GM19395 (cell line): Measurements from ENCODE around the gene PACS1.
"Not testable (repeated sequence)": the region's sequence is repeated elsewhere in the genome, so short reads cannot be mapped to it uniquely, and the experiment has no call there.

Experiments used
- ATAC-seq: cut with Tn5 transposase; IDR thresholded peaks from one replicate; pipeline ENCODE4 v1.9.1; 2021; ENCODE audit warnings: mild to moderate bottlenecking, moderate library complexity; ENCODE audit not compliant: unreplicated experiment

The PACS1 gene

DNA sequence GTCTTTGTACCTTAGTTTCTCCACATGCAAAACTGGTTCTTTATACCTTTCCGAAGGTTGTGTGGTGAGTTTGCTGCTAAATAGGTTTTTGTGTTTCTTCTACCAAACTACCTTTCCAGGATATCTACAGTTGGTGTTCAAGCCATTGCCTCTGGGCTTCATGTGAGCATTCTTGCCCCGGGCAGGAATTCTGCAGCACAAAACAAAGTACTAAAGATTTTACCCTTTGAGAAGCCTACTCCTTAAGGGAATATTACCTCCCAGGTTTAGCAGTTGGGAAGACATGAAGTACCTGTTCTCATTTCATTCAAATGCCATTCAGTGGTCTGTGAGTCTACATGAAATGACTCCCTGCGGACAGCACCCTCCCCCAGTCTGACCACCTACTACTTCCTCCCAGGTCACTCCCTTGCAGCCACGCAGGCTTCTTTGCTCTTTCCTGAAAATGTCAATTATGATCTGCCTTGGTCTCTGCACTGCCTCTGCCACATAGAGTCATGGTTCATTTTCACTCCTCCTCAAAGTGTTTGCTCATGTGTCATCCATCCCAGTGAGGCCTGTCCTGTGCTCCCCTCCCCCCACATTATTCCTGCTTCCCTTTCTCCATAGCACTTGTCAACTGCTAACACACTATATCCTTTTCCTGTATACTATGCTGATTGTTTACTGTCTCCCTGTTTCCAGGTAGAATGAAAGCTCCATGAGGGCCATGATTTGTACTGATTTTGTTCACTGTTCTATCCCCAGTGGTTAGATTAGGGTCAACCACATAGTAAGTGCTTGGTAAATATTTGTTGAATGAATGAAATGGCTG lies 36.9 kb downstream of the PACS1 start:
- ATAC-seq = no peak

DNA sequence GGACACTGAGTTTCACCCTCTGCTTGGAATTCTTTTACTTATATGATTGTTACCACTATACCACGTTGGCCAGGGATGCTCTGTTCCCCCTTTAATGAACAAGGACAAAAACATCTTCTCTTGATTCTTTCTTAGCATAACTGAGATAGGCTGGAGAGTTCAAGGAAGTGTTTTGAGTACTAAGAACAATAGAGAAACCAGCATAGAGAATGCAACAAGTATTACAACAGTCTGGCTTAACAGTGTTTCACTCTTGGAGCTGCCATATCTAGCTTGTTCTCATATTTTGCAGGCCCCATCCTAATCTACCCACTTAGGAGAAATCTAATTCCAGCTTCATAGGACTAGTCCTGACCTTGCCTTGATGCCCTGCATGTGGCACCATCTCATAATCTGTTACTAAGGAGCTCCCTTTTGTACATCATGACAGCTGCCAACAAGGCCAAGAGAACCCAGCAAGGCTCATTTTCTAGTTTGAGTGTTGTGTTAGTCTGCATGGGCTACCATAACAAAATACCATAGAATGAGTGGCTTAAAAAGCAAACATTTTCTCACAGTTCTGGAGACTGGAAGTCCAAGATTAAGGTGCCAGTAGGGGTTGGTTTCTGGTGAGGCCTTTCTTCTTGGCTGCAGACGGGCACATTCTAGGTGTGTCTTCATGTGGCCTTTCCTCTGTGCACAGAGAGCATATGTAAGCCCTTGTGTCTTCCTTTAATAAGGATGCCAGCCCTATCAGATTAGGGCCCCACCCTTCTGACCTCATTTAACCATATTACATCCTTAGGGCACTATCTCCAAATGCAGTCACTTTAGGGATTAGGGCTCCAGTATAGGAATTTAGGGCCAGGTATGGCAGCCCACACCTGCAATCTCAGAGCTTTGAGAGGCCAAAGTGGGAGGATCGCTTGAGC lies 37.8 kb downstream of the PACS1 start:
- no peak for ATAC-seq

DNA sequence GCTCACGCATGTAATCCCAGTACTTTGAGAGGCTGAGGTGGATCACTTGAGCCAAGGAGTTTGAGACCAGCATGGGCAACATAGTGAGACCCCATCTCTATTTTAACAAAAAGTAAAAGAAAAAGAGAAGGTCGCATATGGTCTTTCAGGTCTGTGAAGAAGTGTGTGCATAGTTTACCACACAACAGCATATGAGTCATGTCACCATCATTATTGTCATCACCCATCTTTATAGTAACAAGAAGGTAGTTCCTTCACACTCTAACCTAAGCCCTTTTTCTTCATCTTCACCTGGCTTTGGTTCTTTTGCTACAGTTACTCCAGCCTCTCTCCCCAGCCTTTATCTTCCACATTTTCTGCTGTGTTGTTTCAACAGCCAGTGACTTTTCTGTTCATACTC lies 39.2 kb downstream of the PACS1 start:
- ATAC-seq = no peak

DNA sequence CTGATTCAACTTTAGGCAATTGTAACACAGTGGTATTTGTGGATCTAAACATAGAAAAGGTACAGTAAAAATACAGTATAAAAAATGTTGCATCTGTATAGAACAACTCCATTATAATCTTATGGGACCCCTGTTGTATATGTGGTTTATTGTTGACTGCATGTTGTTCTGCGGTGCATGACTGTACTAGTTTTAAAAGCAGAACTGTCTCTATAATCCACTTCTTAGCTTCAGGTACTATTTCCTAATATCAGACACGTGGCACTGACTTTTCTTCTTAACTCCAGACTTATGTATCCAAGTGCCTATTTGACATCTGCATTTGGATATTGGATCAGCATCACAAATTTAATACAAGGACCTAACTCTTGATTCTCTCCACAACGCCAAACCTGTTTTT lies 41.1 kb downstream of the PACS1 start:
- ATAC-seq = no peak

DNA sequence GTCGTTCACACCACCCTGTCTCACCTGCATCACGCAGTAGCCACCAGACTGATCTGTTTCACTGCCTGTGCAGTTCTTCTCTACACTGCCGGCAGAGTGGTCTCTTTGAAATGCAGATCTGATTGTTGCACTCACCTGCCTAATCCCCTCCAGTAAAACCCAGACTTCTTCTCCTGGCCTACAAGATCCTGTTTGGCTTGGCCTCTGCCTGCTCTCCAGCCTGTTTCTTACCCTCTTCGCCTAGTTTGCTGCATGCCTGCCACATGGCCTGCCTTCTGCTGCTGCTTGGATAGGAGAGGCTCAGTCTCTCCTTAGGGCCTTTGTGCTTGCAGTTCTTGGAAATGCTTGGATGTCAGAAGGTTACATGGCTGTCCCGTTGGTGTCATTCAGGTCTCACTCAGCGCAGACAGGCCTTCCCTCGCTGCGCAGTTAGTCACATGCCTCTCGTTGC lies 42.0 kb downstream of the PACS1 start:
- ATAC-seq = no peak

DNA sequence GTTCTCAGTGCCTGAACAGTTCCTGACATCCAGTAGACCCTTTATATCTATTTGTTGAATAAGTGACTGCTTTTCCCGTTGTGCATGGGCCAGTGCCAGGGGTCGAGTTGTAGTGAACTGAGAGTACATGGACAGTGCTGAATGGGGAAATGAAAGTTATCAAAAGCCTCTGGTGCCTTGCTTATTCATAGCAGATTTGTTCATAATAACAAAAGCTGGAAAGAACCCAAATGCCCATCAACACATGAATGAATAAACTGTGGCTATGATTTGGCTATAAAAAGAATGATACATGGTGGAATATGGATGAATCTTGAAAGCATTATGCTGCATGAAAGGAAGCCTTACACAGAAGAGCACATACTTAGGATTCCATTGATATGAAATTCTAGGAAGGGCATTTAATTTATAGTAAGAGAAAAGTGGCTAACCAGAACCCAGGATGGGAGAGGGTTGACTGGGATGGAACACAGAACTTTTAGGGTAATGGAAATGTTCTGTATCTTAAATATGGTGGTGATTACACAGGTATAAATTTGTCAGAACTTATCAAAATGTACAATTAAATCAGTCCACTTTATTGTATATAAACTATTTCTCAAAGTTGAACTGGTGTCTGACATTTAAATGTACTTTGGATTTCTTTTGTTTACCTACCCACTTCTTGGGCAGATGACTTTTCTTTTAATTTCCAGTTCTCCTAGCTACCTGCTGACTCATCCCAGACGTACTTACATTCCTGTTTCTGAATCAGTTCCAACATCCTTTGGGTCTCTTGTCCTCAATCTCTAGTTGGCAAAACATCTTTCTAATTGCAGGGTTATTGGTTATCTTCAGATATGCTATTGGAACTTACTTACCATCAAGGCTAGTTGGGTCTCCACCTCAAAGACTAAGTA lies 42.8 kb downstream of the PACS1 start:
- no peak for ATAC-seq

DNA sequence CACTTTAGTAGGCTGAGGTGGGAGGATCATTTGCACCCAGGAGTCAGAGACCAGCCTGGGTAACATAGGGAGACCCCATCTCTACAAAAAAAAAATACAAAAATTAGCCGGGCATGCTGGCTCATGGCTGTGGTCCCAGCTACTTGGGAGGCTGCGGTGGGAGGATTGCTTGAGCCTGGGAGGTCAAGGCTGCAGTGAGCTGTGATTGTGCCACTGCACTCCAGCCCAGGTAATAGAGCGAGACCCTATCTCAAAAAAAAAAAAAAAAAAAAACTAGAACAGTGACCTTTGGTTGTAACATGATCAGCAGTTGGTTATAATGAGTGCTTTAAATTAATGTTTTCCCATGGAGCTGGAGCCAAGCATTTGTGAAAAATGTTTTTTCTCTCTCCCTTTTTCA lies 44.9 kb downstream of the PACS1 start:
- not testable (repeated sequence) for ATAC-seq

DNA sequence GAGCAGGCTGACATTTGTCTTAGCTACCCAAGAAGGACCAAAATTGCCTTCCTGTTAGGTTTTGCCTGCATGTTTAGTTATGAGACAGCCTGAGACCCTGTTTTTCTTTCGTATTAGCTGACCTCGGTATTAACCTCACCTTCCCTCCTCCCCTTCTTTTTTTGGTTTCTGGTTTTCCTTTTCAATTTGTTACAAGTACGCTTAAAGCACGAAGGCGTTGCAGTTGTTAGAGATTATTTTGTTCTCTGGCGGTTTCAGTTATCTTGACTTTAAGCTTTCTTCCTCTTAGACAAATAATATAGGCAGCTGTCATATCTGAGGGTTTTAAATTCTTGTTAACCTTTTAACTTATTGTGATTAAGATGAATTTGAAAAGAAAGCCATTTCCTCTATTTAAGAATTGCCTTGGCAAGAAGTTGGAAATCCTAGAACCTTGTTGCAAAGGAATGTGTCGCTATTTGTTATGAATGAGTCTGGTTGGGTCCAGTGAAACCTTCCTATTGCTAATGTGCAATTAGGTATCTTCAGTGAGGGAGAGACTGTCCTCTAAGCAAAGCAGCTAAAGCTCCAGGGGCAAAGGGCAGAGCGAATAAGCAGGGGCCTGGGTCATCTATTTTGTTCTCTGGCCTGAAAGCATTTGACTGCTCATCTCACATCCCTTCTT lies 45.7 kb downstream of the PACS1 start:
- ATAC-seq = peak; percentile 54

DNA sequence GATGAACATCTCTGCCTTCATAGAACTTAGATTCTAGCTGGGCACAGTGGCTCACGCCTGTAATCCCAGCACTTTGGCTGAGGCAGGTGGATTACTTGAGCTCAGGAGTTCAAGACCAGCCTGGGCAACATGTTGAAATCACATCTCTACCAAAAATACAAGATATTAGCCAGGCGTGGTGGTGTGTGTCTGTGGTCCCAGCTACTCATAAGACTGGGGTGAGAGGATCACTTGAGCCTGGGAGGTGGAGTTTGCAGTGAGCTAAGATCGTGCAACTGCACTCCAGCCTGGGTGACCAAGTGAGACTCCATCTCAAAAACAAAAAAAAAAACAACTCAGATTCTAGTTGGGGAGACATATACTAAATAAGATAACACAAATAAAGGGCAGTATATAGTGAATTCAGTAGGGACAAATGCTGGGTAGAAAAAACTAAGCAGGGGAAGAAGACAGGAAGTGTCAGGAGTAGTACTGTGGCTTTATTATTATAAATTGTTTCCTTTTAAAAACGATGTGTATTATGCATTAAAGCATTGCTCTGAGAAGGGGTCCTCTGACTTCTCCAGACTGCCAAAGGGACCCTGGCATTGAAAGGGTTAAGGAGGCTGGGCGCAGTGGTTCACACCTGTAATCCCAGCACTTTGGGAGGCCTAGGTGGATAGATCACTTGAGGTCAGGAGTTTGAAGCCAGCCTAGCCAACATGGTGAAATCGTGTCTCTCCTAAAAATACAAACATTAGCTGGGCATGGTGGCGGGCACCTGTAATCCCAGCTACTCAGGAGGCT lies 46.7 kb downstream of the PACS1 start:
- ATAC-seq = no peak

DNA sequence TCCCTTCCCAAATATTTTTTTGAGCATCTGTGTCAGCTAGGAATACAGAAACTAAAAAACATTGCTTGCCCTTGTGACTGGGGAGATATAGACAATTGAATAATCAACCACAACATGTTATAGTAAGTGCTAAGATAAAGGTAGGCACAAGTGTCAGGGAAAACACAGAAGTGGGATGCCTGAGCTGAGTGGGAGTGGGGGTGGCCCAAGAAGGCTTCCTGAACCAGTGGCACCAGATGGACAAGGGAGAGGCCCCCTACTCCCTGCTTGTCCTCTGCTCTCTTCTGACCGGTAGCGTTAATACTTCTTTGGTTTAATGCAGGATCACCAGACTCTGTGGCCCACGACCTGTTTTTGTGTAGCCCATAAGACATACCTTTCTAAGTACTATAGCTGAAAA lies 48.8 kb downstream of the PACS1 start:
- ATAC-seq = no peak

DNA sequence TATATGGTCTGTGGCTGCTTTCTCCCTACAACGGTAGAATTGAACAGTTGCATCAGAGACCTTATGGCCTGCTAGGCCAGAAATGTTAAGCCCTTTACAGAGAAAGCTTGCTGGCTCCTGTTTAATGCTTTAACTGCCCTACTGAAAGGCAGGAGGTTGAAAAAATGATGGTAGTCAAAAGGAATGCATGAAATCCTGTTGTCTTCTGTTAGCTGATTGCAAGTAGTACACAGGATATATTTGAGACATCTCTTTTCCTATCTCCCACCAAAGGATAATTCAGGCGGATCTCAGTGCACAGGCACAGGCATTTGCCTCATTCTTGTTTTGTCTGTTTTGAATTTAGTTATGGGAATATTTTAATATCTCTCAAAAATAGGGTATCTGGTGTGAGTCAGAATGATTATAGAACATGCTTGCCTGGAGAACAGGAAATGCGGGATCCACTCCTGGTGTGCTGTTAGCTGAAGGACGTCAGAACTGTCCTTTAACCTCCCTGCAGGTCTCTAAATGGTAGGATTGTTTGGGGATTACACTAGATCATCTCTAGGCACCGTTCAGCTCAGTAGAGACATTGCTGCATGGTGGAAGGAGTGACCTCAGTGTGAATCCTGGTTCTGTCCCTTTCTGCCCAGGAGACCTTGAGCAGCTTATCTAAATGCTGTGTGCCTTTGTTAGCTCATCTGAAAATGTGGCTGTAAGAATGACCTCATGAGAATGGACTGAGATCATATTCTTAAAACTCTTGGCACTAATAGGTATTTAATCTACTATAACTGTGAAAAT lies 49.5 kb downstream of the PACS1 start:
- ATAC-seq = no peak

DNA sequence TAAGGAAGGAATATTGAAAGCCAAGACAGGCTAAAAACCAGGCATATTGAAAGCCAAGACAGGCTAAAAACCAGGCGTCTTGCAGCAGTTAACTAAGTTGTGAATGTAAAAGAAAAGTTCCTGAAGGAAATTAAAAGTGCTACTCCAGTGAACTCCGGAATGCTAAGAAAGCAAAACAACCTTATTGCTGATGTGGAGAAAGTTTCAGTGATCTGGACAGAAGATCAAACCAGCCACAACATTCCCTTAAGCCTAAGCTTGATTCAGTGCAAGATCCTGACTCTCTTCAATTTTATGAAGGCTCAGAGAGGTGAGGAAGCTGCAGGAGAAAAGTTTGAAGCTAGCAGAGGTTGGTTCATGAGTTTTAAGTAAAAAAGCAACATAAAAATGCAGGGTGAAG lies 51.4 kb downstream of the PACS1 start:
- no peak for ATAC-seq

DNA sequence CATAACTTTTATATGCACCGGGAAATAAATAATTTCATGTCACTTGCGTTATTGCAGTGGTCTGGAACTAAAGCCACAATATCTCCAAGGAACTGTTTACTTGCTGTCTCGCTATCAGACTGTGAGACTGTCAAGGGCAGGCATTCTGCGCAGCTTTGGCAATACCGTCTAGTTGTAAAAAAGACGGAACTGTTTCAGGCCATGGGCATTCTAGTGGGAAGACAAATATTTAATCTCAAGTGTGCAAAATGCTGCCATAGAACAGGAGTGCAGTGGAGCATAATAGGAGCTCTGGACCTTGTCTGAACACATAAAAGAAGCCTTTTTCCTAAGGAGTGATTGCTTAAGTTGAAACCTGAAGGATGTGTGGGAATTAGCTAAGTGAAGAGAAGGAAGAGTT lies 53.8 kb downstream of the PACS1 start:
- ATAC-seq = no peak

DNA sequence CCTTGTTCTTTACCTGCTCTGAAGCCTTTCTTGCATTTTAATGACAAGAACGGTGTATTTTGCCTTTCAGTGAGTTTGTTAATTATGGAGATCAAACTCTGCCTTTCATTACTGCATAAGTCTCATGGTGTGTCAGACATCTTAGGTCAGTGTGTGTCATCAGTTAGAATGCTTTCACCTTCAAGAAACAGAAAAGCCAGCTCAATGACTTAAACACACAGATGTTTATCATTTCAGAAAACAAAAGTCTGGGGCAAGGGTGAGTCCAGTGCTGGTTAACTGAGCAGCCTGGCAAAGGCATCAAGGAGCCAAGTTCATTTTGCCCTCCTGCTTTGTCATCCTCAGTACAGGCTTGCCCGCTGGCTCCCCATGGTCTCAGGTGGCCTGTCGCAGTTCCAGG lies 54.5 kb downstream of the PACS1 start:
- no peak for ATAC-seq

DNA sequence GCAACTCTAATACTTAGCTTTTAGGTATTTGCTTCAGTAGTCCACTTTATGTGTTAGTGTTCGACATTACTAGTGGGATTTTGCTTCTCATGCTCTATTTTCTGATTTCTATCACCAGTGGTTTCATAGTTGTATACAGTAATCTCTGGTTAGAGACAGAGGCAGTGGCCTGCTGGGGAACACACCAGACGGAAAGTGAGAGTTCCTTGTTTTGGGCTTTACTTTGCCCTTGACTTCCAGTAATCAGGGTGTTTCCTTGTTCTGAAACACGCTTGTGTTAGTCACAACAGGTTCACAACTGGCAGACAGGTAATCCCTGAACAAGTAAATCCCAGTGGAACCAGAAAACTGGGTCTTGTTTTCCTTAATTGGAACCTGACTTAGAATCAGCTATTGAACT lies 56.0 kb downstream of the PACS1 start:
- ATAC-seq = peak; percentile 59

DNA sequence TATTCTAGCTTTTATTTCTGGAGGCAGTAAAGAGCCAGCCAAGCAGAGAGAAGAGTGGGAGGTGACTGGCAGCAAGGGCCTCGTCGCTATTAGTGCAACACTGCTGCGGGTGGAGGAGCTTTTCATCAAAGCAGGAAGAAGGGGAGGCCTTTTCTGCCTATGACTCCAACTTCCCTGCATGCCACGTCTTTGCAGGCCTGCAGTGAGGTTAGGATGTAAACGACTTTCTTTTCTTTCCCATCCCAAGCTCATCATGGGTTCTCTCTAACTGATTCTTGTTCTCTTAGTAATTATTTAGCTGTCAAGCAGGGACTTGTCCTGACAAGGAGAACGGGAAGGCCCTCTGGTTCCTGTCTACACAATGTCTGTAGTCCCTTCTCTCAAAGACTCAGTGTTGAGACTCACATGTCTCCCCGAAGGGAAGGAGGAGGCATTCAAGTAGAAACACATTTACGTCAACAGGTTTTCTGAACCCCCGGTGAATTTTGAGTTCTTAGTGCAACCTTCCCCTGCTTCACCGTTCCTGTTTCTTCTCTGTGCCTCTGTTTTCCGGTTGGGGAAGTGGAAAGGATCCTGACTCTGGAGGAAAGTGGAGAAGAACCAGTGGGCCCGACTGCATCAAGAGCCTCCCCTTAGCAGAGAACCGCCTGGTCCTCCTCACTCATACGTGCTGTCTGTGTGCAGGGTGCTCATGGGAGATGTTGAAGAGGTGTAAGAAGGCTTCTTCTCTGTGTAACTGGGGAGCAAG lies 56.9 kb downstream of the PACS1 start:
- no peak for ATAC-seq

DNA sequence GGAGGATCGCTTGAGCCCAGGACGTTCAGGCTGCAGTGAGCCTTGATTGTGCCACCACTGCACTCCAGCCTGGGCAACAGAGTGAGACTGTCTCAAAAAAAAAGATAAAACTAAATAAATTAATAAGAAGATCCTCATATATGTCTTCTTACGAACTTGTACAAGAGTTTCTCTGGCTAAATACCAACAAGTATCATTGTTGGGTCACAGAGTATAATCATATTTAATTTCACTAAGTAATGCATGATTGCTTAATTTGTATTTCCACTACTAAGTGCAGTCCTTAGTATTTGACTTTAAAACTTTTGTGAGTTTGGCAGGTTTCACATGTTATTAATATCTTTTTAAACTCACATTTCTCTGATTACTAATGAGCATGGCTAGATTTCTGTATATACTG lies 60.9 kb downstream of the PACS1 start:
- ATAC-seq = no peak

DNA sequence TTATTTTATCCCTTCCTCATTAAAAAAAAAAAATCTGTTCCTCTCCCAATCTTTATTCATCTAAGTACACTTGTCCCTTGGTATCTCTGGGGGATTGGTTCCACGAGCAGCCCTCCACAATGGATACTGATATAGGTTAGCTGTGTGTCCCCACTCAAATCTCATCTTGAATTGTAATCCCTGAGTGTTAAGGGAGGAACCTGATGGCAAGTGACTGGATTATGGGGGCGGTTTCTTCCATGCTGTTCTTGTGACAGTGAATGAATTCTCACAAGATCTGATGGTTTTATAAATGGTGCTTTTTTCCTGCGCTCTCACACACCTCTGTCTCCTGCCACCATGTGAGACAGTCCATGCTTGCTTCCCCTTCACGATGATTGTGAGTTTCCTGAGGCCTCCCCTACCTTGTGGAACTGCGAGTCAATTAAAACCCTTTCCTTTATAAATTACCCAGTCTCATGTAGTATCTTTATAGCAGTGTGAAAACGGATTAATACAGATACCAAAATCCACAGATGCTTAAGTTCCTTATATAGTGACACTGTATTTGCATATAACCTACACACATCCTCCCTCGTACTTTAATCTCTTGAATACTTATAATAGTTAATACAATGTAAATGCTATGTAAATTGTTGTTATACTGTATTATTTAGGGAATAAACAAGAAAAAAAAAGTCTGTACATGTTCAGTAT lies 62.0 kb downstream of the PACS1 start:
- no peak for ATAC-seq
